Measurements from ENCODE around the gene TOMT. TPM values are rescaled to one million over a fixed set of nuclear protein-coding genes. Genes with fewer than 3 reads are reported as not detected.

The TOMT gene
- total RNA-seq, 1 experiment from 2014 or later: not detected

DNA sequence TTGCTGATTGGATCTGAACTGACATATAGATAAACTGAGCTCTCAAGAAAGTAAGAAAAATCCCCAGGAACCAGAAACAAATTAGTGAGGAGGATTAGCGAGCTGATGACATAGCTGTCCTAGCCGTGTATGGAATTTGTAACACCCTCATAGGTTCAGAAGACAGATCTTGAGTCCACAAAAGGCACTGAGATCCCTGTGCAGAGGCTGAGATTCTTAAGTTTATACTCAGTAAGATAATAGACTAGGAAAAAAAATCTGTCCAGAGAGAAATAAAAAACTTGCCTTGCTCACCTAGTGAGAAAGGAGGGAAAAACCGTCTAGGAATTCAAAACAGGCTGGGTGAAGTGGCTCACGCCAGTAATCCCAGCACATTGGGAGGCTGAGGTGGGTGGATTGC is 30.0 kb upstream of the TOMT start:
- DNase-seq (no peak), ATAC-seq (no peak)
- no peaks in the 10 kb centered on the region for H3K27me3 ChIP-seq (ENCODE audit: low read length)
- intact Hi-C loops (cut with micrococcal nuclease): no loop called here
- no peaks in the 10 kb centered on the region; the same call in 1 of the 2 replicates for H3K36me3 ChIP-seq (ENCODE audit: low read depth, low read length)
- H4K20me1 ChIP-seq (ENCODE audit: low read length): peaks cover 27% of the 10 kb centered on the region; the same call in 1 of the 2 replicates
- H3K9me3 ChIP-seq (ENCODE audit: low read length): no peaks in the 10 kb centered on the region
- H3K4me1 ChIP-seq (ENCODE audit: insufficient read depth, low read length): peaks cover 41% of the 10 kb centered on the region
- TF ChIP-seq, protein P1, sequence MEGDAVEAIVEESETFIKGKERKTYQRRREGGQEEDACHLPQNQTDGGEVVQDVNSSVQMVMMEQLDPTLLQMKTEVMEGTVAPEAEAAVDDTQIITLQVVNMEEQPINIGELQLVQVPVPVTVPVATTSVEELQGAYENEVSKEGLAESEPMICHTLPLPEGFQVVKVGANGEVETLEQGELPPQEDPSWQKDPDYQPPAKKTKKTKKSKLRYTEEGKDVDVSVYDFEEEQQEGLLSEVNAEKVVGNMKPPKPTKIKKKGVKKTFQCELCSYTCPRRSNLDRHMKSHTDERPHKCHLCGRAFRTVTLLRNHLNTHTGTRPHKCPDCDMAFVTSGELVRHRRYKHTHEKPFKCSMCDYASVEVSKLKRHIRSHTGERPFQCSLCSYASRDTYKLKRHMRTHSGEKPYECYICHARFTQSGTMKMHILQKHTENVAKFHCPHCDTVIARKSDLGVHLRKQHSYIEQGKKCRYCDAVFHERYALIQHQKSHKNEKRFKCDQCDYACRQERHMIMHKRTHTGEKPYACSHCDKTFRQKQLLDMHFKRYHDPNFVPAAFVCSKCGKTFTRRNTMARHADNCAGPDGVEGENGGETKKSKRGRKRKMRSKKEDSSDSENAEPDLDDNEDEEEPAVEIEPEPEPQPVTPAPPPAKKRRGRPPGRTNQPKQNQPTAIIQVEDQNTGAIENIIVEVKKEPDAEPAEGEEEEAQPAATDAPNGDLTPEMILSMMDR (conservative IDR thresholded peaks at IDR 0.05; ENCODE audit: low read depth, low read length): no peak
- no peak for TF ChIP-seq EZH2 (IDR thresholded peaks at IDR 0.05; ENCODE audit: low read length, unreplicated experiment)
- TF ChIP-seq EZH2phosphoT487 (IDR thresholded peaks at IDR 0.05; ENCODE audit: borderline replicate concordance, low read length): no peak
- no peaks in the 10 kb centered on the region for H3K9me2 ChIP-seq (replicated peaks; ENCODE audit: low read length)
- H3K4me3 ChIP-seq (ENCODE audit: low read length): no peak overlapping the region
- ChIA-PET POLR2A (ENCODE audit: unreplicated experiment) (no interaction called here), CTCF (interaction anchor here (1.1 kb wide), 1 partner anchor 50 kb away, joined by 4 read pairs; no protein-coding TSS in a partner anchor)
- no peak overlapping the region for H3K4me2 ChIP-seq (ENCODE audit: low read length)
- H2AFZ ChIP-seq (ENCODE audit: low read length): no peak overlapping the region
- H3K9ac ChIP-seq (ENCODE audit: low read length): no peak overlapping the region
- H3K27ac ChIP-seq (ENCODE audit: low read length): no peak overlapping the region
- no TSS peak for BruUV-seq (replicated peaks)
- peaks cover 91% of the 10 kb centered on the region for H3K79me2 ChIP-seq (ENCODE audit: low read length)
- H3F3A ChIP-seq (ENCODE audit: low read length, unreplicated experiment): no peaks in the 10 kb centered on the region

GRCh38 chr11:72078477-72078876 is 27.2 kb upstream of the TOMT start:
- no peaks in the 10 kb centered on the region for H3K27me3 ChIP-seq (ENCODE audit: low read length)
- CTCF ChIA-PET: interaction anchor here (1.2 kb wide), 2 partner anchors 12 to 53 kb away, joined by 7 to 8 read pairs; no protein-coding TSS in a partner anchor
- H3K27ac ChIP-seq (ENCODE audit: low read length): peak overlapping the region; percentile 2; the same call in 1 of the 2 replicates
- H3K79me2 ChIP-seq (ENCODE audit: low read length): peaks cover 66% of the 10 kb centered on the region
- no peaks in the 10 kb centered on the region for H3F3A ChIP-seq (ENCODE audit: low read length, unreplicated experiment)
- peaks cover 32% of the 10 kb centered on the region for H3K4me1 ChIP-seq (ENCODE audit: insufficient read depth, low read length)
- H3K4me2 ChIP-seq (ENCODE audit: low read length): peak overlapping the region; percentile 81
- no peak for ATAC-seq
- TSS peak; percentile 31 for BruUV-seq (replicated peaks)
- DNase-seq: peak; percentile 49
- H3K9ac ChIP-seq (ENCODE audit: low read length): peak overlapping the region; percentile 78
- peak overlapping the region; percentile 5 for H2AFZ ChIP-seq (ENCODE audit: low read length)
- TF ChIP-seq, protein P1 (conservative IDR thresholded peaks at IDR 0.05; ENCODE audit: low read depth, low read length): no peak
- no peak for TF ChIP-seq EZH2phosphoT487 (IDR thresholded peaks at IDR 0.05; ENCODE audit: borderline replicate concordance, low read length)
- TF ChIP-seq EZH2 (IDR thresholded peaks at IDR 0.05; ENCODE audit: low read length, unreplicated experiment): no peak
- H3K9me3 ChIP-seq (ENCODE audit: low read length): no peaks in the 10 kb centered on the region
- POLR2A ChIA-PET (ENCODE audit: unreplicated experiment): interaction anchor here (0.6 to 0.9 kb wide), 2 partner anchors 39 to 65 kb away, joined by 4 to 5 read pairs; no protein-coding TSS in a partner anchor
- H4K20me1 ChIP-seq (ENCODE audit: low read length): peaks cover 12% of the 10 kb centered on the region; the same call in 1 of the 2 replicates
- intact Hi-C loops (cut with micrococcal nuclease): no loop called here
- H3K4me3 ChIP-seq (ENCODE audit: low read length): peak overlapping the region; percentile 86
- H3K9me2 ChIP-seq (replicated peaks; ENCODE audit: low read length): no peaks in the 10 kb centered on the region
- H3K36me3 ChIP-seq (ENCODE audit: low read depth, low read length): no peaks in the 10 kb centered on the region; the same call in 1 of the 2 replicates

GRCh38 chr11:72079819-72080325 is 25.9 kb upstream of the TOMT start:
- ChIA-PET POLR2A (ENCODE audit: unreplicated experiment) (no interaction called here), CTCF (no interaction called here)
- no peaks in the 10 kb centered on the region for H3K9me3 ChIP-seq (ENCODE audit: low read length)
- DNase-seq: no peak
- peak overlapping the region; percentile 78 for H3K9ac ChIP-seq (ENCODE audit: low read length)
- peaks cover 12% of the 10 kb centered on the region; the same call in 1 of the 2 replicates for H4K20me1 ChIP-seq (ENCODE audit: low read length)
- H3K27ac ChIP-seq (ENCODE audit: low read length): peak overlapping the region; percentile 69
- peak; percentile 11 for ATAC-seq
- TF ChIP-seq EZH2phosphoT487 (IDR thresholded peaks at IDR 0.05; ENCODE audit: borderline replicate concordance, low read length) (no peak), EZH2 (IDR thresholded peaks at IDR 0.05; ENCODE audit: low read length, unreplicated experiment) (no peak)
- TF ChIP-seq, protein P1 (conservative IDR thresholded peaks at IDR 0.05; ENCODE audit: low read depth, low read length): no peak
- H3K4me1 ChIP-seq (ENCODE audit: insufficient read depth, low read length): peaks cover 31% of the 10 kb centered on the region
- no peaks in the 10 kb centered on the region for H3K9me2 ChIP-seq (replicated peaks; ENCODE audit: low read length)
- BruUV-seq (replicated peaks): no TSS peak
- peak overlapping the region; percentile 81 for H3K4me2 ChIP-seq (ENCODE audit: low read length)
- H3K27me3 ChIP-seq (ENCODE audit: low read length): no peaks in the 10 kb centered on the region
- H3K4me3 ChIP-seq (ENCODE audit: low read length): peak overlapping the region; percentile 86
- intact Hi-C loops (cut with micrococcal nuclease): loop anchor here (1.0 to 2.0 kb wide), 5 partner anchors 8 to 55 kb away; partner anchors contain the start of genes ANAPC15 and LAMTOR1
- peaks cover 54% of the 10 kb centered on the region for H3K79me2 ChIP-seq (ENCODE audit: low read length)
- H3F3A ChIP-seq (ENCODE audit: low read length, unreplicated experiment): no peaks in the 10 kb centered on the region
- H2AFZ ChIP-seq (ENCODE audit: low read length): peak overlapping the region; percentile 69
- H3K36me3 ChIP-seq (ENCODE audit: low read depth, low read length): no peaks in the 10 kb centered on the region; the same call in 1 of the 2 replicates
